A549 (cell line): ENCODE data around the gene FOXO3. TPM values are rescaled to one million over a fixed set of nuclear protein-coding genes. Genes with fewer than 3 reads are reported as not detected.

Source experiments
- ATAC-seq, 2 experiments: fragments of 200-7000 bp in 1 of 2; fragments of >200 bp in 1 of 2; cut with Nextera tagmentation in 1 of 2; cut with Tn5 transposase in 1 of 2; 3 replicates each; pipeline versions ENCODE4 v1.8.0 to v1.9.1; 2018 to 2020; ENCODE audit warnings: mild to moderate bottlenecking in 1 of 2, moderate library complexity in 1 of 2
- CTCF ChIA-PET: fragments of 300-600 bp; sonication (Branson Sonifier 250); formaldehyde crosslinking; extraction: SDS; loops from one replicate; lab custom pipeline; 2021; ENCODE audit warnings: antibody characterized with exemption, inconsistent platforms; lab: Yijun Ruan, JAX
- POLR2A ChIA-PET: fragments of 350-600 bp; formaldehyde crosslinking; extraction: SDS; loops from one replicate; lab custom pipeline; 2021; ENCODE audit warnings: antibody characterized with exemption, inconsistent platforms; lab: Yijun Ruan, JAX
- DNase-seq, 2 experiments: peaks; one replicate each; pipeline versions ENCODE4 v3.0.0 to v3.0.0-alpha.2; 2011 to 2016; ENCODE audit warnings: low read depth in 1 of 2, low spot score in 1 of 2
- FAIRE-seq: peaks from 2 replicates; lab custom pipeline; 2011; peaks lifted over from hg19 to GRCh38; lab: Jason Lieb, UNC
- H3K27ac ChIP-seq, 2 experiments: fragments of >200 bp; sonication (Bioruptor Twin); formaldehyde crosslinking; 3 replicates each; pipeline ENCODE4 v1.5.1; 2016 to 2017
- H3K4me1 ChIP-seq: fragments of >200 bp; sonication (Bioruptor Twin); formaldehyde crosslinking; 3 replicates; pipeline ENCODE4 v1.6.1; 2016
- H3K4me2 ChIP-seq: fragments of >200 bp; sonication (Bioruptor Twin); formaldehyde crosslinking; 3 replicates; pipeline ENCODE4 v1.6.1; 2016
- H3K4me3 ChIP-seq: fragments of >200 bp; sonication (Bioruptor Twin); formaldehyde crosslinking; 3 replicates; pipeline ENCODE4 v1.5.1; 2016
- H3K9me3 ChIP-seq: fragments of >200 bp; sonication (Bioruptor Twin); formaldehyde crosslinking; 3 replicates; pipeline ENCODE4 v1.6.1; 2016
- CBX2 ChIP-seq: fragments of 200-600 bp; sonication (generic); IDR thresholded peaks from 2 replicates; pipeline ENCODE4 v1.6.1; 2016; ENCODE audit warnings: low read depth, mild to moderate bottlenecking, borderline replicate concordance
- CEBPB ChIP-seq, 2 experiments: fragments of >200 bp in 1 of 2; sonication (Bioruptor Twin) in 1 of 2; formaldehyde crosslinking in 1 of 2; IDR thresholded peaks; 2 replicates each; pipeline ENCODE4 v1.6.1; 2012 to 2016
- CHD4 ChIP-seq: fragments of 200-600 bp; sonication (generic); IDR thresholded peaks from 2 replicates; pipeline ENCODE4 v1.6.1; 2016; ENCODE audit warnings: antibody characterized with exemption, mild to moderate bottlenecking, borderline replicate concordance
- CTCF ChIP-seq: fragments of >200 bp; sonication (Bioruptor Twin); formaldehyde crosslinking; IDR thresholded peaks from 3 replicates; pipeline ENCODE4 v1.5.1; 2016
- EHF ChIP-seq: fragments of 250-450 bp; sonication (Bioruptor Pico); IDR thresholded peaks from 2 replicates; pipeline ENCODE4 v1.5.0; 2020; ENCODE audit warnings: mild to moderate bottlenecking
- FOSL2 ChIP-seq, 2 experiments: fragments of 450-650 bp in 1 of 2; fragments of >200 bp in 1 of 2; sonication (Bioruptor Twin) in 1 of 2; formaldehyde crosslinking; IDR thresholded peaks; 2 replicates each; pipeline versions ENCODE4 v1.5.0 to v1.6.1; 2016 to 2020; ENCODE audit warnings: mild to moderate bottlenecking in 1 of 2, moderate library complexity in 1 of 2
- GATA3 ChIP-seq: IDR thresholded peaks from 2 replicates; pipeline ENCODE4 v1.6.1; 2012; ENCODE audit warnings: borderline replicate concordance
- HDAC2 ChIP-seq: fragments of 200-600 bp; sonication (generic); IDR thresholded peaks from 2 replicates; pipeline ENCODE4 v1.6.1; 2016
- HEYL ChIP-seq: fragments of 250-450 bp; sonication (Bioruptor Pico); IDR thresholded peaks from 2 replicates; pipeline ENCODE4 v1.8.0; 2021; ENCODE audit warnings: mild to moderate bottlenecking, moderate library complexity
- HOXA7 ChIP-seq: fragments of 250-450 bp; sonication (Bioruptor Pico); IDR thresholded peaks from 2 replicates; pipeline ENCODE4 v1.5.0; 2020; ENCODE audit warnings: mild to moderate bottlenecking, moderate library complexity
- HOXB5 ChIP-seq: fragments of 250-450 bp; sonication (Bioruptor Pico); IDR thresholded peaks from 2 replicates; pipeline ENCODE4 v1.5.0; 2020; ENCODE audit warnings: mild to moderate bottlenecking, moderate library complexity
- JUN ChIP-seq, 2 experiments: fragments of >200 bp; sonication (Bioruptor Twin); formaldehyde crosslinking; IDR thresholded peaks; 2 replicates in 1 of 2; 3 replicates in 1 of 2; pipeline ENCODE4 v1.6.1; 2016 to 2017
- MAZ ChIP-seq: fragments of 150-350 bp; IDR thresholded peaks from 2 replicates; pipeline ENCODE4 v1.6.1; 2014; ENCODE audit warnings: antibody characterized with exemption, low read depth, low read length, borderline replicate concordance
- MYC ChIP-seq: IDR thresholded peaks from 2 replicates; pipeline ENCODE4 v1.6.1; 2012; ENCODE audit warnings: mild to moderate bottlenecking, inconsistent platforms, low read length, improper control_type of control experiment, borderline replicate concordance
- NPAS2 ChIP-seq: fragments of 250-450 bp; sonication (Bioruptor Pico); IDR thresholded peaks from 2 replicates; pipeline ENCODE4 v1.8.0; 2022; ENCODE audit warnings: mild to moderate bottlenecking, moderate library complexity, borderline replicate concordance
- POLR2A ChIP-seq: IDR thresholded peaks from 2 replicates; pipeline ENCODE4 v1.6.1; 2012; ENCODE audit warnings: mild to moderate bottlenecking, low read length
- RARB ChIP-seq: fragments of 250-450 bp; sonication (Bioruptor Pico); IDR thresholded peaks from 2 replicates; pipeline ENCODE4 v1.8.0; 2021; ENCODE audit warnings: mild to moderate bottlenecking, moderate library complexity
- REST ChIP-seq: fragments of 200-600 bp; sonication (generic); IDR thresholded peaks from 2 replicates; pipeline ENCODE4 v1.6.1; 2016; ENCODE audit warnings: antibody characterized with exemption, mild to moderate bottlenecking, moderate library complexity
- TP53 ChIP-seq: fragments of 250-450 bp; sonication (Bioruptor Pico); IDR thresholded peaks from 2 replicates; pipeline ENCODE4 v1.5.0; 2021; ENCODE audit warnings: mild to moderate bottlenecking, moderate library complexity
- ZNF302 ChIP-seq: fragments of 250-450 bp; sonication (Bioruptor Pico); IDR thresholded peaks from 2 replicates; pipeline ENCODE4 v1.9.0; 2021; ENCODE audit warnings: inconsistent platforms, mild to moderate bottlenecking, moderate library complexity
- WGBS: methylation state at CpG from one replicate; pipeline ENCODE4 v1.1.6; 2017; ENCODE audit errors: missing lambda C conversion rate; 5-methylcytosine and 5-hydroxymethylcytosine counted together
- polyA plus RNA-seq, 4 experiments: library from polyadenylated mRNA; depleted of rRNA in 3 of 4; stranded (reverse); fragments of >200 nt; fragmentation: RNase III in 1 of 4; extraction: RNeasy Plus Mini Kit Qiagen cat#74134 plus additional on column Dnase treatment in 1 of 4; gene quantifications; 2 replicates in 3 of 4; 3 replicates in 1 of 4; pipeline ENCODE4 v1.2.3, GENCODE V29; 2011 to 2017
- TF ChIP-seq, protein P1 (sequence below): IDR thresholded peaks from 2 replicates; pipeline ENCODE4 v1.6.1; 2012; ENCODE audit warnings: low read depth, borderline replicate concordance
- TF ChIP-seq, protein P2 (sequence below): fragments of 250-450 bp; sonication (Bioruptor Pico); IDR thresholded peaks from 2 replicates; pipeline ENCODE4 v1.5.0; 2020; ENCODE audit warnings: low read depth, mild to moderate bottlenecking, moderate library complexity

Gene FOXO3
- polyA plus RNA-seq, 2 of the 4 experiments (the other 2 are of a cell fraction): 4.6 to 7.5 TPM

GRCh38 chr6:108711071-108711470 is 150.4 kb downstream of the FOXO3 start:
- no peak for FAIRE-seq
- POLR2A ChIA-PET: no interaction called here

DNA sequence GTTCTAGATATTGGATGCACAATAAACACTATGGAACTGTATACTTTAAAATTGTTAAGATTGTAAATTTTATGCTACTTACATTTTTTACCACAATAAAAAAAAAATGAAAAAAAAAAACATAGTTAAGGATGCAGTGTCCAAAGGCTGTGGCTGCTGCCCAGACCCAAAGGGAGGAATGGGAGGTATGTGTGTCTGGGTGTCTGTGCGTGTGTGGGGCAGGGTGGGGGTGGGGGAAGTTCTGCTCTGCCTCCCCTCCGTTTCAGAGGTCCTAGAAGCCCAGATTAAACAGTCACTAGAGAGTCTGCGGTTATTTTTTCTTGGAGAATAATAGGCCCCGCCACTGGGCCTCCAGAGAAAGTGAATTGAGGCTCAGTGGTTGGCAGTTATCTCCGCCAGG is 151.1 kb downstream of the FOXO3 start:
- TF ChIP-seq TP53 (CRISPR knock-in tag) (no peak), EHF (CRISPR knock-in tag) (no peak), HEYL (CRISPR knock-in tag) (no peak), MAZ (no peak), CBX2 (no peak), MYC (no peak), CHD4 (no peak), GATA3 (no peak), CEBPB (IDR thresholded peaks at IDR 0.05) (no peak), NPAS2 (CRISPR knock-in tag) (no peak)
- TF ChIP-seq, protein P1, sequence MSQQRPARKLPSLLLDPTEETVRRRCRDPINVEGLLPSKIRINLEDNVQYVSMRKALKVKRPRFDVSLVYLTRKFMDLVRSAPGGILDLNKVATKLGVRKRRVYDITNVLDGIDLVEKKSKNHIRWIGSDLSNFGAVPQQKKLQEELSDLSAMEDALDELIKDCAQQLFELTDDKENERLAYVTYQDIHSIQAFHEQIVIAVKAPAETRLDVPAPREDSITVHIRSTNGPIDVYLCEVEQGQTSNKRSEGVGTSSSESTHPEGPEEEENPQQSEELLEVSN: no peak
- TF ChIP-seq, protein P2, sequence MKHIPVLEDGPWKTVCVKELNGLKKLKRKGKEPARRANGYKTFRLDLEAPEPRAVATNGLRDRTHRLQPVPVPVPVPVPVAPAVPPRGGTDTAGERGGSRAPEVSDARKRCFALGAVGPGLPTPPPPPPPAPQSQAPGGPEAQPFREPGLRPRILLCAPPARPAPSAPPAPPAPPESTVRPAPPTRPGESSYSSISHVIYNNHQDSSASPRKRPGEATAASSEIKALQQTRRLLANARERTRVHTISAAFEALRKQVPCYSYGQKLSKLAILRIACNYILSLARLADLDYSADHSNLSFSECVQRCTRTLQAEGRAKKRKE (CRISPR knock-in tag): no peak
- TF ChIP-seq, all 56 proteins: peak for 0
- no peak overlapping the region for H3K4me2 ChIP-seq
- no peak for DNase-seq
- H3K4me1 ChIP-seq: no peaks in the 10 kb centered on the region
- no peak for ATAC-seq
- H3K4me3 ChIP-seq: no peak overlapping the region
- no peaks in the 10 kb centered on the region for H3K9me3 ChIP-seq
- no peak for FAIRE-seq
- no peak overlapping the region for H3K27ac ChIP-seq
- CTCF ChIA-PET: no interaction called here
- POLR2A ChIA-PET: no interaction called here
- 60% methylated on average over 5 of the region's 5 CpGs for WGBS

More at GRCh38 chr6:108711071-108711470, 150.4 kb downstream of the FOXO3 start:
- DNase-seq: no peak
- 73% methylated on average over 5 of the region's 5 CpGs for WGBS
- CTCF ChIA-PET: no interaction called here
- H3K27ac ChIP-seq: no peak overlapping the region
- no peak overlapping the region for H3K4me2 ChIP-seq
- no peak for ATAC-seq
- no peaks in the 10 kb centered on the region for H3K4me1 ChIP-seq
- no peak overlapping the region for H3K4me3 ChIP-seq
- H3K9me3 ChIP-seq: no peaks in the 10 kb centered on the region
- TF ChIP-seq POLR2A: no peak
- no peak for TF ChIP-seq HDAC2
- TF ChIP-seq CTCF: no peak
- no peak for TF ChIP-seq ZNF302 (CRISPR knock-in tag)
- no peak for TF ChIP-seq EHF (CRISPR knock-in tag)
- TF ChIP-seq CBX2: no peak
- TF ChIP-seq JUN (IDR thresholded peaks at IDR 0.05): no peak
- TF ChIP-seq HEYL (CRISPR knock-in tag): no peak
- TF ChIP-seq CHD4: no peak
- no peak for TF ChIP-seq HOXA7 (CRISPR knock-in tag)
- TF ChIP-seq HOXB5: no peak
- TF ChIP-seq NPAS2 (CRISPR knock-in tag): no peak
- no peak for TF ChIP-seq RARB (CRISPR knock-in tag)
- no peak for TF ChIP-seq FOSL2 (IDR thresholded peaks at IDR 0.05)
- no peak for TF ChIP-seq FOSL2 (CRISPR knock-in tag; IDR thresholded peaks at IDR 0.05)
- TF ChIP-seq REST: no peak
